SK-N-MC (cell line): ENCODE results near the gene CD58.

Experiments
- EZH2 ChIP-seq: fragments of 200-600 bp; sonication (generic); IDR thresholded peaks from one replicate; pipeline ENCODE4 v1.6.1; 2017; ENCODE audit warnings: antibody characterized with exemption
- POLR2AphosphoS5 ChIP-seq: IDR thresholded peaks from 2 replicates; pipeline ENCODE4 v1.6.1; 2012; ENCODE audit warnings: mild to moderate bottlenecking, low read depth, low read length, borderline replicate concordance

DNA sequence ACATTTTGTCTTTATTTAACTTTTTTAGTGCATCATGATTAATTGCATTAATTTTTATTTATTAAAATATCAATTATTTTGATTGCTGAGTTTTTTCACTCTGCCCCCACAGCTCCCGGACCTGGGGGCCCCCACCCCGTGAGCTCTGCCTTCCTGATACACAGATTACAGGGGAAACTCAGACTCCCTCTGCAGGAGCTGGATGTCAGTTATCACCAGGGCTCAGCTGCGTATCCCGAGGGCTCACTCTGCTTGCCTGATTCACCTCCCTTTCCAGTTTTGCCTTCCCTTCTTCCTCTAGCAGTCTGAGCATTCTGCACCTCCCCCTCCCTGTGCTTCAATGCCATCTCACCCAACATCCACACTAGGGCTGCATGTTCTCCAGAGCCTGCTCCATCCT lies 99.6 kb downstream of the CD58 start:
- no peak for TF ChIP-seq POLR2AphosphoS5
- no peak for TF ChIP-seq EZH2
